ENCODE data around the gene ADCK2. TPM values are rescaled to one million over a fixed set of nuclear protein-coding genes. Genes with fewer than 3 reads are reported as not detected.

The ADCK2 gene
- total and polyA plus RNA-seq, 4 donors, result 3.2 to 15.4 (median 11.1) TPM

GRCh38 chr7:140680886-140681285, 8.1 kb downstream of the ADCK2 start:
- WGBS, result 97% methylated on average over 7 of the region's 7 CpGs
- H3K4me3 ChIP-seq (ENCODE audit: low read depth in 1 of 3, low read length in 3 of 3), result no peak overlapping the region
- H3K27me3 ChIP-seq (ENCODE audit: control insufficient read depth in 4 of 4, insufficient read depth in 4 of 4, low read length in 3 of 4), result no peaks in the 10 kb centered on the region
- peaks cover 0 to 17% (median 7%) of the 10 kb centered on the region in 4 donors for H3K36me3 ChIP-seq (ENCODE audit: control insufficient read depth in 4 of 4, insufficient read depth in 3 of 4, low read depth in 1 of 4, low read length in 3 of 4)
- no peaks in the 10 kb centered on the region for H3K9me3 ChIP-seq (ENCODE audit: control insufficient read depth in 4 of 4, low read length in 3 of 4)
- TF ChIP-seq SP1 (IDR thresholded peaks at IDR 0.05) (no peak), ZBTB33 (IDR thresholded peaks at IDR 0.05) (no peak), REST (IDR thresholded peaks at IDR 0.05) (no peak), FOXA1 (IDR thresholded peaks at IDR 0.05) (no peak), NR2F2 (IDR thresholded peaks at IDR 0.05) (no peak), ATF3 (IDR thresholded peaks at IDR 0.05) (no peak), RAD21 (IDR thresholded peaks at IDR 0.05) (no peak), FOXA2 (IDR thresholded peaks at IDR 0.05) (no peak), JUND (IDR thresholded peaks at IDR 0.05) (no peak), CTCF (IDR thresholded peaks at IDR 0.05; ENCODE audit: low read depth, low read length, missing input control) (no peak), HNF4A (conservative IDR thresholded peaks at IDR 0.05) (no peak), MAX (IDR thresholded peaks at IDR 0.05) (no peak), RXRA (IDR thresholded peaks at IDR 0.05) (no peak), TAF1 (conservative IDR thresholded peaks at IDR 0.05) (no peak)
- no peak for DNase-seq (ENCODE audit: low spot score)
- no peak overlapping the region for H3K27ac ChIP-seq (ENCODE audit: low read depth in 1 of 2, low read length in 2 of 2)
- H3K9ac ChIP-seq (ENCODE audit: low read depth in 1 of 2, low read length in 2 of 2), result no peak overlapping the region
- peaks cover 0 to 6% (median 3%) of the 10 kb centered on the region in 4 donors for H3K4me1 ChIP-seq (ENCODE audit: control insufficient read depth in 4 of 4, insufficient read depth in 4 of 4, low read length in 3 of 4)

GRCh38 chr7:140681766-140682165, 9.0 kb downstream of the ADCK2 start:
- peaks cover 0 to 18% (median 7%) of the 10 kb centered on the region in 4 donors for H3K36me3 ChIP-seq (ENCODE audit: control insufficient read depth in 4 of 4, insufficient read depth in 3 of 4, low read depth in 1 of 4, low read length in 3 of 4)
- no peak overlapping the region for H3K4me3 ChIP-seq (ENCODE audit: low read depth in 1 of 3, low read length in 3 of 3)
- DNase-seq (ENCODE audit: low spot score), result no peak
- H3K27ac ChIP-seq (ENCODE audit: low read depth in 1 of 2, low read length in 2 of 2), result no peak overlapping the region
- 97% methylated on average over 3 of the region's 3 CpGs for WGBS
- peaks cover 0 to 6% (median 3%) of the 10 kb centered on the region in 4 donors for H3K4me1 ChIP-seq (ENCODE audit: control insufficient read depth in 4 of 4, insufficient read depth in 4 of 4, low read length in 3 of 4)
- H3K9ac ChIP-seq (ENCODE audit: low read depth in 1 of 2, low read length in 2 of 2), result no peak overlapping the region
- no peaks in the 10 kb centered on the region for H3K27me3 ChIP-seq (ENCODE audit: control insufficient read depth in 4 of 4, insufficient read depth in 4 of 4, low read length in 3 of 4)
- H3K9me3 ChIP-seq (ENCODE audit: control insufficient read depth in 4 of 4, low read length in 3 of 4), result no peaks in the 10 kb centered on the region
- TF ChIP-seq RAD21 (IDR thresholded peaks at IDR 0.05) (no peak), FOXA1 (IDR thresholded peaks at IDR 0.05) (no peak)

All from liver (tissue), 9 donors.